Tibial artery (tissue), 4 donors: ENCODE results near the gene NT5DC1.

ENCODE experiments used
- DNase-seq, 2 donors: peaks; one replicate each; pipeline ENCODE4 v3.0.0-alpha.2; 2019
- H3K27ac ChIP-seq, 2 donors: fragments of 200-600 bp; sonication (generic) in 1 of 2; 1 replicate in 1 of 2; 2 replicates in 1 of 2; pipeline ENCODE4 v1.5.1; 2018 to 2019; ENCODE audit warnings: mild to moderate bottlenecking in 1 of 2
- H3K27me3 ChIP-seq, 2 donors: fragments of 200-600 bp; sonication (generic) in 1 of 2; one replicate each; pipeline versions ENCODE4 v1.5.1 to v1.6.0; 2016 to 2019
- H3K36me3 ChIP-seq, 3 donors: fragments of 200-600 bp; sonication (generic) in 2 of 3; one replicate each; pipeline ENCODE4 v1.5.1; 2016 to 2019; ENCODE audit warnings: mild to moderate bottlenecking in 2 of 3
- H3K4me1 ChIP-seq, 4 donors: fragments of 200-600 bp; sonication (generic) in 2 of 4; 1 replicate in 3 of 4; 2 replicates in 1 of 4; pipeline ENCODE4 v1.5.1; 2016 to 2019
- H3K4me3 ChIP-seq, 2 donors: fragments of 200-600 bp; sonication (generic) in 1 of 2; 1 replicate in 1 of 2; 2 replicates in 1 of 2; pipeline ENCODE4 v1.5.1; 2018 to 2019; ENCODE audit warnings: mild to moderate bottlenecking in 2 of 2
- H3K9me3 ChIP-seq, 3 donors: fragments of 200-600 bp; sonication (generic) in 1 of 3; one replicate each; pipeline ENCODE4 v1.5.1; 2016 to 2019
- intact Hi-C: fragments of 100-400 bp; cut with DNase I; formaldehyde crosslinking; loops from one replicate; pipeline ENCODE4 v1.15.0; 2023; ENCODE audit warnings: low total_unique reads
- TF ChIP-seq, protein P1 (sequence below), 2 experiments: fragments of 200-600 bp in 1 of 2; fragments of 450-650 bp in 1 of 2; IDR thresholded peaks; one replicate each; pipeline ENCODE4 v1.5.1; 2017 to 2019; ENCODE audit warnings: antibody characterized with exemption in 2 of 2, mild to moderate bottlenecking in 1 of 2, moderate library complexity in 1 of 2

NT5DC1 gene

DNA sequence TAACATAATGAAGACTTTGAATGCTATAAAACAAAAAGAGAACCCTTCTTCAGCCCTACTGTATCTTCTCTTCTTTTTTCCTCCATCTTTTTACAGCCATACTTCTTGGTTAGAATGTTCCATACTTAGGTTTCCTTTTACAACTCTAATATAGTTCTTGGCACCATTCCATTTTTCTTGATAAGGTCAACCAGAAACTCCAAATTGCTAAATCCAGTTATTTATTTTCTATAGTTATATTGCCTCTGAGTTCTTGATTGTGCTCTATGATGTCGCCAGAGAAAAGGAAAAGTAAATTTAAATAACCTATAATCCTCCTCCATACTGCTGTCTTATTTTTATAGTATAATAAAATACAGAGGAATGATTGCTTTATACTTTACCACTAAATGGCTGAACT is 52.0 kb downstream of the NT5DC1 start:
- Histone ChIP-seq H3K27me3 (no peaks in the 10 kb centered on the region), H3K27ac (no peak overlapping the region), H3K36me3 (no peaks in the 10 kb centered on the region), H3K9me3 (no peaks in the 10 kb centered on the region), H3K4me3 (no peak overlapping the region), H3K4me1 (peaks cover 0 to 9% (median 0%) of the 10 kb centered on the region in 4 donors)
- TF ChIP-seq, protein P1, sequence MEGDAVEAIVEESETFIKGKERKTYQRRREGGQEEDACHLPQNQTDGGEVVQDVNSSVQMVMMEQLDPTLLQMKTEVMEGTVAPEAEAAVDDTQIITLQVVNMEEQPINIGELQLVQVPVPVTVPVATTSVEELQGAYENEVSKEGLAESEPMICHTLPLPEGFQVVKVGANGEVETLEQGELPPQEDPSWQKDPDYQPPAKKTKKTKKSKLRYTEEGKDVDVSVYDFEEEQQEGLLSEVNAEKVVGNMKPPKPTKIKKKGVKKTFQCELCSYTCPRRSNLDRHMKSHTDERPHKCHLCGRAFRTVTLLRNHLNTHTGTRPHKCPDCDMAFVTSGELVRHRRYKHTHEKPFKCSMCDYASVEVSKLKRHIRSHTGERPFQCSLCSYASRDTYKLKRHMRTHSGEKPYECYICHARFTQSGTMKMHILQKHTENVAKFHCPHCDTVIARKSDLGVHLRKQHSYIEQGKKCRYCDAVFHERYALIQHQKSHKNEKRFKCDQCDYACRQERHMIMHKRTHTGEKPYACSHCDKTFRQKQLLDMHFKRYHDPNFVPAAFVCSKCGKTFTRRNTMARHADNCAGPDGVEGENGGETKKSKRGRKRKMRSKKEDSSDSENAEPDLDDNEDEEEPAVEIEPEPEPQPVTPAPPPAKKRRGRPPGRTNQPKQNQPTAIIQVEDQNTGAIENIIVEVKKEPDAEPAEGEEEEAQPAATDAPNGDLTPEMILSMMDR (IDR thresholded peaks at IDR 0.05) = no peak
- no peak for DNase-seq
- intact Hi-C loops = no loop called here

DNA sequence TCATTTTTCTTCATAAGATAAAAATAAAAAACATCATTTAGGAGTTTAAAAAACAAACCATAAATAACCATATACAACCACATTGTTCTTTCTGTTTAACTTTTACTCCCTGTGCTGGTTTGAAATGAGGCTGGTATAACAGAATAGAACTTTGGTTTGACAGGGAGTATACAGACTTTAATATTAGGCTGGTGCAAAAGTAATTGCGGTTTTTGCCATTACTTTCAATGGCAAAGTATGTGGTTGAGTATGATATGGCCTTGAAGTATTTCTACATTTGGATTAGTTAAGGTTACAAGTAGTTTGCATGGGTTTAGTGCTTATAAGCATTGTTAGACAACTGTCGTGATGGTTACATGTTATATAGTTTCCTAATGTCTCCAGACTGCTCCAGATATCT is 54.2 kb downstream of the NT5DC1 start:
- Histone ChIP-seq H3K4me3 (no peak overlapping the region), H3K4me1 (peaks cover 0 to 20% (median 0%) of the 10 kb centered on the region in 4 donors), H3K27ac (no peak overlapping the region), H3K36me3 (no peaks in the 10 kb centered on the region), H3K27me3 (no peaks in the 10 kb centered on the region), H3K9me3 (no peaks in the 10 kb centered on the region)
- TF ChIP-seq, protein P1 (IDR thresholded peaks at IDR 0.05) = no peak
- no peak for DNase-seq
- intact Hi-C loops = no loop called here

DNA sequence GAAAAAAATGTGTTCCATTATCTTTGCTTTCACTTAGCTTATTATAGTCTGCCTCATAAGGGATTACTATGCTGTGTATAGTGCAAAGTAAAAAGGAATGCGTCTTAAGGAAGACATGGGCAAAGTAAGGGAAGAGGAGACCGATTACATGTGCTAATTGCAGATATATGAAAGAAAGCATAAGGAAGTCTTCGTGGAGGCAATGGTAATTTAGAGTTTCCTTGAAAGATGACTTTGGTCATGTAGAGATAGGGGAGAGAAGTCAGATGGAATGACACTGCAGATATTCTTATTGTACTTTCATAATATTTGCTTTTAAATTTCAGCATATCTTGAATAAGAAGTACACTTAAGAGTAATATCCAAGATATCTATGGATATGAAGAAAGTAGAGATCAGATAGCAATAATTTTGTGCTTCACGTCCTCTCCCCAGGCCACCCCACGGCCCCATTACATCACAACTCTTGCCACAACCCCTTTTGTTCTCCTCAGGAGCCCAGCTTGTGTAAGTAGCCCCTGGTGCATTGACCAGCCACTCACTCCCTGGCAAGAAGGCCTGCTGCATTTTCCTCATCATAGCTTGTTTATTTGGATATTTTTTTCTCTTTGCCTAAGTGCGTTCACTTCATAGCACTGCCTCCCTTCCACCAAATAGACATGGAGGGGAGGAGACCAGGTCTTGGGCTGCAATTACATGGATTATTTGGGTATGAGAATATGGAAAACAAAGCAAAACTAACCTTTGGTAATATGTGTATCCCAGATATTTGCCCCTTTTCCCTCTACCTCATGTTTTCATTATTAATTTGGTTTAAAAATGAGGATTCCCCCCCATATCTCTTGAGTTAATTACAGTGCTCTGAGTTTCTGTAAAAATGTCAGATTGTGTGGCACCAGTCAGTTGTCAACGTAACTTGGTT is 56.0 kb downstream of the NT5DC1 start:
- no peak overlapping the region for H3K4me3 ChIP-seq
- H3K4me1 ChIP-seq = peaks cover 0 to 20% (median 0%) of the 10 kb centered on the region in 4 donors
- no peaks in the 10 kb centered on the region for H3K36me3 ChIP-seq
- H3K27ac ChIP-seq = no peak overlapping the region
- no peaks in the 10 kb centered on the region for H3K9me3 ChIP-seq
- no peaks in the 10 kb centered on the region for H3K27me3 ChIP-seq
- no peak for DNase-seq
- TF ChIP-seq, protein P1 (IDR thresholded peaks at IDR 0.05) = no peak
- intact Hi-C loops = no loop called here

DNA sequence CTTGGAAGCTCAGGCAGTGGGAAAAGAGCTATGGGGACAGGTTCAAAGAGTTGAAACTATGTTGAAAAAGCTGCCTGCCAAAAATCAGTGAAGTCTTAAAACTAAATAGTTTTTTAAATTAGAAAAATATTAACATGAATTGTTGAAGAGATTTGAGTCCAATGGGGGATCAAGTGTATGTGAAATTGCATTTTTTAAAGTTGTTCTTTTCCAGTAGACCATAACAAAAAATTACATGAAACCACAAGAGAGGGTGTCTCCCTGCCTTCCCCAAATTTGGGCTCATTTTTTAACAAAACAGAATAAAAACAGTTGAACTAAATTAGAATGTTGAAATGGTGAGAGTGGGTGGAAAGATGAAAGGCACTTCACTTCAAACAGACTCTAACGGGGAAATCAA is 56.7 kb downstream of the NT5DC1 start:
- Histone ChIP-seq H3K9me3 (no peaks in the 10 kb centered on the region), H3K27me3 (no peaks in the 10 kb centered on the region), H3K27ac (no peak overlapping the region), H3K4me1 (peaks cover 0 to 20% (median 0%) of the 10 kb centered on the region in 4 donors), H3K4me3 (no peak overlapping the region), H3K36me3 (no peaks in the 10 kb centered on the region)
- intact Hi-C loops = no loop called here
- TF ChIP-seq, protein P1 (IDR thresholded peaks at IDR 0.05) = no peak
- no peak for DNase-seq

DNA sequence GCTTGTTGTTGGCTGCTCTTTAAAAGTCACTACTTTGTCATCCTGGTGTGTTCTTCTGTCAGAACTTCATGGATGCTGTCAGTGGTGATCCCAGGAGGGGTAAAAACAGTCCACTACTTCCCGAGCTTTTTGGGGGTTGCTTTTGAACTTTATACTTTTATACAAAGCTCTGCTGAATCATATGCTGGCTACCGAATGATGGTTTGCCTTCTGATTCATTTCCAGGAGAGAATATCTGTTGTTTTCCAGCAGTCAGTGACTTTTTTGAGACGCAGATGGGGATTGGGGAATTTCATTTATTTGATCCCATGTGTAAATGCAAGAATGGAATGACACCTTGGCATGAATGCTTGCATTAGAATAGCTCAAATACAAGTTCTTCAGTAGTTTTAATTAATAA is 58.0 kb downstream of the NT5DC1 start:
- intact Hi-C loops = no loop called here
- no peak overlapping the region for H3K4me3 ChIP-seq
- TF ChIP-seq, protein P1 (IDR thresholded peaks at IDR 0.05) = no peak
- H3K9me3 ChIP-seq = no peaks in the 10 kb centered on the region
- H3K36me3 ChIP-seq = no peaks in the 10 kb centered on the region
- H3K27me3 ChIP-seq = no peaks in the 10 kb centered on the region
- peaks cover 0 to 20% (median 0%) of the 10 kb centered on the region in 4 donors for H3K4me1 ChIP-seq
- DNase-seq = no peak
- no peak overlapping the region for H3K27ac ChIP-seq
